H9 (cell line): ENCODE measurements around the gene ADAMTS2. TPM values are rescaled to one million over a fixed set of nuclear protein-coding genes. Genes with fewer than 3 reads are reported as not detected.

Source experiments
- DNase-seq: peaks from one replicate; pipeline ENCODE4 v3.0.0-alpha.2; 2017
- H2AFZ ChIP-seq: one replicate; pipeline ENCODE4 v1.6.1; 2013; ENCODE audit warnings: mild to moderate bottlenecking, low read length, control low read depth, moderate library complexity
- H2AK5ac ChIP-seq: 2 replicates; pipeline ENCODE4 v1.6.1; 2013; ENCODE audit warnings: low read length, control low read depth, mixed read lengths; ENCODE audit not compliant: insufficient read length
- H2BK120ac ChIP-seq: one replicate; pipeline ENCODE4 v1.6.1; 2013; ENCODE audit warnings: low read depth, mild to moderate bottlenecking, low read length, control low read depth, inconsistent platforms; ENCODE audit not compliant: poor library complexity, severe bottlenecking
- H2BK12ac ChIP-seq: 2 replicates; pipeline ENCODE4 v1.6.1; 2013; ENCODE audit warnings: low read length, control low read depth, mixed read lengths, low read depth; ENCODE audit not compliant: insufficient read length
- H2BK15ac ChIP-seq: 2 replicates; pipeline ENCODE4 v1.6.1; 2013; ENCODE audit warnings: low read depth, low read length, control low read depth
- H2BK20ac ChIP-seq: one replicate; pipeline ENCODE4 v1.6.1; 2013; ENCODE audit warnings: low read depth, mild to moderate bottlenecking, low read length, control low read depth, inconsistent platforms; ENCODE audit not compliant: poor library complexity, severe bottlenecking
- H2BK5ac ChIP-seq: 2 replicates; pipeline ENCODE4 v1.6.1; 2013; ENCODE audit warnings: low read length, control low read depth, mixed read lengths; ENCODE audit not compliant: insufficient read length
- H3K14ac ChIP-seq: 2 replicates; pipeline ENCODE4 v1.6.1; 2013; ENCODE audit warnings: low read length, control low read depth; ENCODE audit not compliant: insufficient read depth
- H3K18ac ChIP-seq: 2 replicates; pipeline ENCODE4 v1.6.1; 2013; ENCODE audit warnings: low read depth, mild to moderate bottlenecking, mixed read lengths, low read length, control low read depth; ENCODE audit not compliant: insufficient read length
- H3K23ac ChIP-seq: 2 replicates; pipeline ENCODE4 v1.6.1; 2013; ENCODE audit warnings: low read length, control low read depth, mixed read lengths, low read depth; ENCODE audit not compliant: insufficient read length
- H3K23me2 ChIP-seq: 2 replicates; pipeline ENCODE4 v1.6.1; 2013; ENCODE audit warnings: low read depth, mild to moderate bottlenecking, mixed read lengths, low read length, control low read depth; ENCODE audit not compliant: insufficient read length, poor library complexity, severe bottlenecking
- H3K27ac ChIP-seq: 2 replicates; pipeline ENCODE4 v1.5.1; 2013; ENCODE audit warnings: low read length, control low read depth, mixed read lengths, low read depth; ENCODE audit not compliant: insufficient read length
- H3K27me3 ChIP-seq: 2 replicates; pipeline ENCODE4 v1.6.1; 2013; ENCODE audit warnings: low read length, control low read depth, inconsistent platforms; ENCODE audit not compliant: insufficient read depth
- H3K4ac ChIP-seq: 2 replicates; pipeline ENCODE4 v1.6.1; 2013; ENCODE audit warnings: low read depth, mild to moderate bottlenecking, control low read depth, inconsistent platforms, low read length, moderate library complexity
- H3K4me1 ChIP-seq: 2 replicates; pipeline ENCODE4 v1.6.1; 2013; ENCODE audit warnings: low read length, control low read depth, inconsistent platforms; ENCODE audit not compliant: insufficient read depth
- H3K4me2 ChIP-seq: 2 replicates; pipeline ENCODE4 v1.6.1; 2013; ENCODE audit warnings: low read length, control low read depth, mixed read lengths; ENCODE audit not compliant: insufficient read length, insufficient read depth
- H3K56ac ChIP-seq: 2 replicates; pipeline ENCODE4 v1.6.1; 2013; ENCODE audit warnings: low read depth, mild to moderate bottlenecking, mixed read lengths, low read length, control low read depth; ENCODE audit not compliant: insufficient read length
- H3K79me1 ChIP-seq: 2 replicates; pipeline ENCODE4 v1.6.1; 2013; ENCODE audit warnings: low read depth, mild to moderate bottlenecking, moderate library complexity, low read length, control low read depth, inconsistent platforms; ENCODE audit not compliant: insufficient read depth, poor library complexity, severe bottlenecking
- H3K79me2 ChIP-seq: 2 replicates; pipeline ENCODE4 v1.6.1; 2013; ENCODE audit warnings: low read length, control low read depth, inconsistent platforms; ENCODE audit not compliant: insufficient read depth
- H3K9ac ChIP-seq: 2 replicates; pipeline ENCODE4 v1.6.1; 2013; ENCODE audit warnings: low read length, control low read depth, mixed read lengths; ENCODE audit not compliant: insufficient read length; ENCODE audit errors: extremely low read depth
- H3K9me3 ChIP-seq: one replicate; pipeline ENCODE4 v1.6.1; 2013; ENCODE audit warnings: low read depth, low read length, inconsistent platforms; ENCODE audit not compliant: control insufficient read depth
- H3T11ph ChIP-seq: one replicate; pipeline ENCODE4 v1.6.1; 2013; ENCODE audit warnings: mild to moderate bottlenecking, low read length, control low read depth, inconsistent platforms
- H4K20me1 ChIP-seq: one replicate; pipeline ENCODE4 v1.6.1; 2013; ENCODE audit not compliant: control insufficient read depth, insufficient read length, insufficient read depth
- H4K5ac ChIP-seq: 2 replicates; pipeline ENCODE4 v1.6.1; 2013; ENCODE audit warnings: low read depth, mild to moderate bottlenecking, mixed read lengths, low read length, control low read depth; ENCODE audit not compliant: insufficient read length
- H4K8ac ChIP-seq: replicated peaks from 2 replicates; pipeline ENCODE4 v1.6.1; 2013; ENCODE audit warnings: low read length, control low read depth, mixed read lengths, low read depth; ENCODE audit not compliant: insufficient read length
- H4K91ac ChIP-seq: 2 replicates; pipeline ENCODE4 v1.6.1; 2013; ENCODE audit warnings: low read depth, mild to moderate bottlenecking, moderate library complexity, mixed read lengths, low read length, control low read depth; ENCODE audit not compliant: insufficient read length
- H3K27ac Mint-ChIP-seq, 3 experiments: 2 replicates in 2 of 3; 3 replicates in 1 of 3; pipeline ENCODE4 v1.8.0; 2020 to 2021; ENCODE audit warnings: mixed read lengths in 3 of 3, mild to moderate bottlenecking in 1 of 3, moderate library complexity in 1 of 3
- H3K27me3 Mint-ChIP-seq: 2 replicates; pipeline ENCODE4 v1.8.0; 2021; ENCODE audit warnings: low read depth, mild to moderate bottlenecking, moderate library complexity, mixed read lengths
- H3K36me3 Mint-ChIP-seq, 3 experiments: 2 replicates in 2 of 3; 3 replicates in 1 of 3; pipeline ENCODE4 v1.8.0; 2020 to 2021; ENCODE audit warnings: low read depth in 3 of 3, mixed read lengths in 3 of 3; ENCODE audit not compliant: insufficient read depth in 1 of 3
- H3K4me1 Mint-ChIP-seq, 2 experiments: 2 replicates each; pipeline ENCODE4 v1.8.0; 2020; ENCODE audit warnings: mixed read lengths in 2 of 2
- H3K4me3 Mint-ChIP-seq, 2 experiments: 2 replicates in 1 of 2; 3 replicates in 1 of 2; pipeline ENCODE4 v1.8.0; 2020 to 2021; ENCODE audit warnings: mild to moderate bottlenecking in 2 of 2, mixed read lengths in 2 of 2, moderate library complexity in 1 of 2
- H3K9me3 Mint-ChIP-seq, 2 experiments: 2 replicates in 1 of 2; 3 replicates in 1 of 2; pipeline ENCODE4 v1.8.0; 2020; ENCODE audit warnings: mild to moderate bottlenecking in 2 of 2, mixed read lengths in 2 of 2, moderate library complexity in 1 of 2
- CTCF ChIP-seq: fragments of 200-600 bp; sonication (generic); conservative IDR thresholded peaks from 3 replicates; pipeline ENCODE4 v1.8.0; 2021; ENCODE audit warnings: antibody characterized with exemption, mild to moderate bottlenecking
- WGBS: extraction: QIAGEN DNeasy Blood & Tissue Kit; methylation state at CpG from one replicate; pipeline ENCODE4 v1.1.7; 2013; ENCODE audit warnings: missing lambda C conversion rate, low lambda C conversion rate, mixed read lengths; ENCODE audit not compliant: insufficient read length; ENCODE audit errors: extremely low coverage; 5-methylcytosine and 5-hydroxymethylcytosine counted together
- total RNA-seq: library from RNA; stranded (reverse); gene quantifications from 2 replicates; pipeline ENCODE4 v1.2.1, GENCODE V29; 2021

Gene ADAMTS2
- total RNA-seq, 1 experiment from 2014 or later, result 5.4 TPM

GRCh38 chr5:179151286-179152118 is 193.8 kb downstream of the ADAMTS2 start:
- H3K9ac ChIP-seq, result no peak overlapping the region
- peaks cover 0 to 4% of the 10 kb centered on the region in 2 experiments; a peak in 2 of 4 replicates for H3K4me1 Mint-ChIP-seq
- H4K20me1 ChIP-seq, result no peaks in the 10 kb centered on the region
- TF ChIP-seq CTCF, result no peak
- no peak overlapping the region for H3K56ac ChIP-seq
- no peak overlapping the region for H3K27ac ChIP-seq
- H2AK5ac ChIP-seq, result no peak overlapping the region
- WGBS, result no CpG with 5 or more reads among the region's 11 CpGs
- H3K9me3 Mint-ChIP-seq, result peaks cover 0 to under 1% of the 10 kb centered on the region in 2 experiments; a peak in 2 of 5 replicates
- H4K91ac ChIP-seq, result no peak overlapping the region
- H2BK5ac ChIP-seq, result no peak overlapping the region
- H2BK20ac ChIP-seq, result no peak overlapping the region
- no peaks in the 10 kb centered on the region for H3K79me1 ChIP-seq
- no peak overlapping the region for H3K4me3 Mint-ChIP-seq
- H3K79me2 ChIP-seq, result no peaks in the 10 kb centered on the region
- peaks cover 2% of the 10 kb centered on the region for H3K27me3 Mint-ChIP-seq
- no peak overlapping the region for H2AFZ ChIP-seq
- H3K27ac Mint-ChIP-seq, result no peak overlapping the region
- H3K4me2 ChIP-seq, result no peak overlapping the region
- H4K5ac ChIP-seq, result no peak overlapping the region
- H3K4me1 ChIP-seq, result no peaks in the 10 kb centered on the region
- peaks cover 0 to 3% (median 0%) of the 10 kb centered on the region in 3 experiments; a peak in 1 of 7 replicates for H3K36me3 Mint-ChIP-seq
- H4K8ac ChIP-seq, result no peak overlapping the region
- no peak overlapping the region for H2BK15ac ChIP-seq
- no peak overlapping the region for H3K23ac ChIP-seq
- H3T11ph ChIP-seq, result no peak overlapping the region
- no peaks in the 10 kb centered on the region for H3K23me2 ChIP-seq
- no peak overlapping the region for H3K4ac ChIP-seq
- H3K14ac ChIP-seq, result no peak overlapping the region
- H3K9me3 ChIP-seq, result no peaks in the 10 kb centered on the region
- H2BK120ac ChIP-seq, result no peak overlapping the region
- no peak overlapping the region for H3K18ac ChIP-seq
- no peak for DNase-seq
- H2BK12ac ChIP-seq, result no peak overlapping the region
- H3K27me3 ChIP-seq, result no peaks in the 10 kb centered on the region
